ENCODE measurements around the gene TNFRSF21.

- TF ChIP-seq CTCF (IDR thresholded peaks at IDR 0.05) (no peak), POLR2A (IDR thresholded peaks at IDR 0.05) (no peak)
Observed at GRCh38 chr6:47277702-47278101, 32.0 kb downstream of the TNFRSF21 start.

Measured in heart left ventricle (tissue), 13 donors.